ENCODE measurements around the gene FANCI.

DNA sequence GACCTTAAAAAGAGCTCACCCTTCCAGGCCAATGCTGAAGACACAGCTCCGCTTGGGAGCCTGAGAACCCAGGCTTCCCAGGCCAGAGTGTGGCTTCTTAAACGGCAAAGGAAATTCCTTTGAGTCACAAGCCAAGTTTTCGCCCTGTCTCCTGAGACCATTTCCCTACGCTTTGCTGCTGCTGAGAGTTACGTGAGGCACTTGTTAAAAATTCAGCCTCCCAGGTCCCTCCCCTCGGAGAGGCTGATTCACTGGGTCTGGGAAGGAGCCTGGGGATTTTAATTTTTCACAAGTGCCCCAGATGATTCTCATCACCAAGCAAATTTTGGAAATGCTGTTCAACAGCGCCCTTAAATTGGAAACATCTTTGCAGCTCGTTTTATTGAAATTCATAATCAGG lies 47.9 kb upstream of the FANCI start:
- TF ChIP-seq POLR2A (IDR thresholded peaks at IDR 0.05; ENCODE audit: low read depth, low read length) (no peak), POLR2AphosphoS5 (IDR thresholded peaks at IDR 0.05; ENCODE audit: low read depth, low read length) (no peak), TAF1 (IDR thresholded peaks at IDR 0.05; ENCODE audit: borderline replicate concordance, low read depth, low read length) (no peak)
